KMS-11 (cell line): ENCODE results near the gene STK33.

Experiments
- H2AFZ ChIP-seq: fragments of 200-600 bp; sonication (generic); 2 replicates; pipeline ENCODE4 v1.6.1; 2016; ENCODE audit warnings: antibody characterized with exemption, mixed run types, low read depth
- H3K27ac ChIP-seq: fragments of 200-600 bp; sonication (generic); 2 replicates; pipeline ENCODE4 v1.6.1; 2016; ENCODE audit warnings: mild to moderate bottlenecking, mixed run types
- H3K27me3 ChIP-seq: fragments of 200-600 bp; sonication (generic); 2 replicates; pipeline ENCODE4 v1.6.1; 2017; ENCODE audit warnings: mild to moderate bottlenecking, low read depth, mixed run types, moderate library complexity; ENCODE audit not compliant: insufficient read depth
- H3K36me3 ChIP-seq: fragments of 200-600 bp; sonication (generic); 2 replicates; pipeline ENCODE4 v1.6.1; 2017; ENCODE audit warnings: mild to moderate bottlenecking, mixed run types; ENCODE audit not compliant: insufficient read depth
- H3K4me1 ChIP-seq: fragments of 200-600 bp; sonication (generic); 2 replicates; pipeline ENCODE4 v1.6.1; 2016; ENCODE audit warnings: mild to moderate bottlenecking, low read depth, mixed run types; ENCODE audit not compliant: poor library complexity, severe bottlenecking
- H3K4me2 ChIP-seq: fragments of 200-600 bp; sonication (generic); 2 replicates; pipeline ENCODE4 v1.7.0; 2016; ENCODE audit warnings: mild to moderate bottlenecking, mixed run types
- H3K4me3 ChIP-seq: fragments of 200-600 bp; sonication (generic); IDR thresholded peaks from 2 replicates; pipeline ENCODE4 v1.6.1; 2017; ENCODE audit warnings: low read depth, low read length, mixed read lengths; ENCODE audit not compliant: insufficient read depth
- H3K79me2 ChIP-seq: fragments of 200-600 bp; sonication (generic); 2 replicates; pipeline ENCODE4 v1.6.1; 2016; ENCODE audit warnings: low read depth, mixed run types; ENCODE audit not compliant: insufficient read depth
- H3K9ac ChIP-seq: fragments of 200-600 bp; sonication (generic); 2 replicates; pipeline ENCODE4 v1.6.1; 2016; ENCODE audit warnings: mild to moderate bottlenecking, mixed run types
- H4K20me1 ChIP-seq: fragments of 200-600 bp; sonication (generic); 2 replicates; pipeline ENCODE4 v1.6.1; 2016; ENCODE audit warnings: mild to moderate bottlenecking, mixed run types; ENCODE audit not compliant: insufficient read depth
- CTCF ChIP-seq: fragments of 200-600 bp; sonication (generic); conservative IDR thresholded peaks from 2 replicates; pipeline ENCODE4 v1.6.1; 2017; ENCODE audit warnings: low read depth, mild to moderate bottlenecking, antibody characterized with exemption, low read length, moderate library complexity, mixed read lengths

The STK33 gene

GRCh38 chr11:8341996-8342395 lies 252.0 kb downstream of the STK33 start:
- H3K9ac ChIP-seq = no peak overlapping the region
- no peaks in the 10 kb centered on the region for H4K20me1 ChIP-seq
- peaks cover 33% of the 10 kb centered on the region for H3K4me1 ChIP-seq
- no peak overlapping the region for H2AFZ ChIP-seq
- H3K4me3 ChIP-seq = no peak overlapping the region
- no peaks in the 10 kb centered on the region for H3K27me3 ChIP-seq
- no peaks in the 10 kb centered on the region for H3K36me3 ChIP-seq
- H3K27ac ChIP-seq = no peak overlapping the region
- no peaks in the 10 kb centered on the region for H3K79me2 ChIP-seq
- TF ChIP-seq CTCF = no peak
- peak overlapping the region; percentile 72 for H3K4me2 ChIP-seq
